NCI-H128 (cell line): Measurements from ENCODE around the gene KHNYN.
"Not testable (repeated sequence)": the region's sequence is repeated elsewhere in the genome, so short reads cannot be mapped to it uniquely, and the experiment has no call there.

Source experiments
- DNase-seq: peaks from one replicate; lab custom pipeline; 2025; ENCODE audit not compliant: unreplicated experiment; lab: John Stamatoyannopoulos, UW

Gene KHNYN

GRCh38 chr14:24429395-24430142 is at the start of gene KHNYN, which contains the start of gene CBLN3:
KHNYN (plus strand) TSS chr14:24429954; CDS start chr14:24430731, 777 bp downstream.
CBLN3 (minus strand) TSS chr14:24429668; CDS start chr14:24429054, 614 bp downstream.
- peak; percentile 68 for DNase-seq

DNA sequence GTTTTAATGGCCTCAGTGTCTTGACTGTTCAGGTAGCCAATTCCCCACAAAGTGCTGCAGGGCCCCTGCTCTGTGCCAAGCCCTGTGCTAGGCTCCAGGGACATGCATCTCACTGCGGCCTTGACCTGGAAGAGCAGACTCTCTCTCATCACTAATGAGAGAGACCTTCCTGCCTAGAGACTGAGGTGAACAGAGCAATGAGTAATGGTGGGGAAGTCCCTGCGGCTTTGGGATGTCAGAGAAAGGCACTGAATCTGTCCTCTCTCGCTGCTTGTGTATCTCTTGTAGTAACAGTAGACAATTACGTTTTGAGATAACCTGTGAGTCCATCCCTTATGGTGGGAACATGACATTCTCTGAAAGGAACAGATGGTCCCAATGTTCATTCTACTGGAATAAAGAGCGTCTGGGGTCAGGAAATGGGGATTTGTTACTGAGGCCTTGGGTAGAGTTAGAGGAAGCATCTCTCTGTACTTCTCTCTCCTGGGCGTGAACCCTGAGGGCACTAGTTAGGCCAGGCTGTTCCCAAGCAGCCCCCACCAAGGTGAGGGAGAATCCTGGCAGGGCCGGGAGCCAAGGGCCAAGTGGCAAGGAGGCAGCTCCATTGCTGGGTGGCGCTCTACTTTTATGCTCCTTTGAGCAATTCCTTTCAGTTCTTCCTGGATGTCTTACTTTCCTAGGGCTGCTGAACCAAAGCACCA is 48.2 kb upstream of the KHNYN start:
- no peak for DNase-seq

DNA sequence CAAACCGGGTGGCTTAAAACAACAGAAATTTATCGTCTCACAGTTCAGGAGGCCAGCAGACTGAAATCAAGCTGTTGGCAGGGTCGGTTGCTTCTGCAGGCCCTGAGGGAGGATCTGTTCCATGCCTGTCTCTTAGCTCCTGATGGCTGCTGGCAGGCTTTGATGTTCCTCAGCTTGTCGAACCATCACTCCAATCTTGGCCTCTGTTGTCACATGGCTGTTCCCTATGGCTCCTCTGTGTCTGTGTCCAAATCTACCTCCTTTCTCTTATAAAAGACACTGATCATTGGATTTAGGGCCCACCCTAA is 47.7 kb upstream of the KHNYN start:
- no peak for DNase-seq

GRCh38 chr14:24384169-24384568 is 45.6 kb upstream of the KHNYN start:
- DNase-seq: no peak

- DNase-seq: no peak
Observed at GRCh38 chr14:24385524-24385923, 44.2 kb upstream of the KHNYN start.

DNA sequence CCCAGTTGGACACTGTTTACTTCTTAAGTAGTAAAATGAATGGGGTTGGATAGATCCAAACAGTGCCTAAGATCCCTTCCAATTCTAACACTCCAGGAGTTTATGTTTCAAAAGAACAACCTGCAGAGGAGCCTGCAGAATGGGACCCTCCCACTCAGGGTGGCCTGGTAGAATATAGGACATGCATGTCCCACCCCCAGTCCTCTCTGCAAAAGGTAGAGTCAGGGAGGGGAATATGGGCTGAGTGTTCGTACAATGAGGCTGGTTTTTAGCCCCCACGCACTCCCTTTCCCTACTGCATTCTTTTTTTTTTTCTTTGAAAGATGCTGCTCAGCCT is 42.8 kb upstream of the KHNYN start:
- DNase-seq: no peak

DNA sequence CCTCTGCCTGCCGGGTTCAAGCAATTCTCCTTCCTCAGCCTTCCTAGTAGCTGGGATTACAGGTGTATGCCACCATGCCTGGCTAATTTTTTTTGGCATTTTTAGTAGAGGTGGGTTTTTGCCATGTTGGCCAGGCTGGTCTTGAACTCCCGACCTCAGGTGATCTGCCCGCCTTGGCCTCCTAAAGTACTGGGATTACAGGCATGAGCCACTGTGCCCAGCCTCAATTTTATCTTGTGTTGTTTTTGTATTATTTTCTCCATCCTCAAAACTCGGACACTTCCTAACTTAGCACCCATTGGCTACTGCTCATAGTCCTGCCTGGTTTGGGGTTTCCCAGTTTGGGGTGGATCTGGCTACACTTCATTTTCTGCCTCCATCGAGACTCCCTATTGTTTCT is 42.2 kb upstream of the KHNYN start:
- not testable (repeated sequence) for DNase-seq

- DNase-seq: no peak
Observed at GRCh38 chr14:24388474-24389179, 41.1 kb upstream of the KHNYN start.

GRCh38 chr14:24389226-24389848 is 40.4 kb upstream of the KHNYN start:
- no peak for DNase-seq

- no peak for DNase-seq
Observed at GRCh38 chr14:24390701-24391468, 38.9 kb upstream of the KHNYN start.

DNA sequence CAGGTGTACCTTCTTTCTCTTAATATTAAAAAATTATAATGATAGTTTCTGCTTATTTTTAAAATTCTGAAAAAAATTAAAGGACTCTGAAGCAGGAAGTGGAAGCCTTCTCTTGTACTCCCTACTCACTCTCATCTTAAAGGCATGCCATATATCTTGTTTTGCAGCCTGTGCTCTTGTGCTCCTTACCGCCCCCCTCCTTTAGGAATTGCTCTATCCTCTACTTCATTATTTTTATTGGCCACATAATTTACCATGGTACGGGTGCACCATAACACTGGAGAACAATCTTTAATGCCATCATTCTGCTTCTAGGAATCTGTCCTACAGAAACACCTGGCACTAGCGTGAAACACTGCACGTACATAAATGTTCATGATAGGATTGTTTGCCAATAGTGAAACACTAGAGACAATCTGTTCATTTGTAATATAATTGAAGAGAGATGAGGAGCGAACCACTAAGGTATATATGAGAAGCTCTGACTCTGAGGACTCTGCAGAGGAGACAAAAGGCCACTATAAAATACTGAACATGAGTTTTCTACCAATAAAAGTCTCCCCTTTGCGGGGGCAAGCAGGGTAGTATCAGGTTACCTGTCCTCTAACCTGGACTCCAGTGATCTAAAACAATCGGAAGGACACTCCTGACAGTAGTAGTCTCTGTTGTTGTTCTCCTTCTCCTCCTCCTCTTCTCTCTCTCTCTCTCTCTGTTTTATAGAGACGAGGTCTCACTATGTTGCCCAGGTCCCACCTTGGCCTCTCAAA is 37.2 kb upstream of the KHNYN start:
- peak; percentile 37 for DNase-seq

DNA sequence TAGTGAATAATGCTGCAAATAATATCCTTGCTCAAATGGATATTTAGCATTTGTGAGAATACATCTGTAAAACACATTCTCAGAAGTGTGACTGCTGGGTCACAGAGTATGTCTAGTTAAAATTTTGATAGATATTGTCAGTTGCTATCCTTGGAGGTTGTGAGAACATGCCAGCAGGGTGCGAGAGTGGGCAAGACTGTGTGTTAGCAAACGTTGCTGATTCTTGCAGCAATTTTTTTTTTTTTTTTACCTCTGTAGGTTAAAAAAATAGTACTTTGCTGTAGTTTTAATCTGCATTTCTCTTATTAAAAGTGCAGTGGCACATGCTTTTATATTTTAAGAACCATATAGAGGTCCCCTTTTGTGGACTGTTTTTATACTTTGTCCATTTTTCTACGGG is 35.5 kb upstream of the KHNYN start:
- no peak for DNase-seq

- DNase-seq: no peak
Observed at GRCh38 chr14:24395609-24396582, 33.9 kb upstream of the KHNYN start.

- DNase-seq: no peak
Observed at GRCh38 chr14:24397639-24398292, 32.0 kb upstream of the KHNYN start.

- DNase-seq: no peak
Observed at GRCh38 chr14:24398293-24398652, 31.5 kb upstream of the KHNYN start.

GRCh38 chr14:24398653-24399446 is 30.9 kb upstream of the KHNYN start, which contains the start of gene NYNRIN:
NYNRIN (plus strand) TSS chr14:24399003; CDS start chr14:24399247, 244 bp downstream.
- DNase-seq: no peak

DNA sequence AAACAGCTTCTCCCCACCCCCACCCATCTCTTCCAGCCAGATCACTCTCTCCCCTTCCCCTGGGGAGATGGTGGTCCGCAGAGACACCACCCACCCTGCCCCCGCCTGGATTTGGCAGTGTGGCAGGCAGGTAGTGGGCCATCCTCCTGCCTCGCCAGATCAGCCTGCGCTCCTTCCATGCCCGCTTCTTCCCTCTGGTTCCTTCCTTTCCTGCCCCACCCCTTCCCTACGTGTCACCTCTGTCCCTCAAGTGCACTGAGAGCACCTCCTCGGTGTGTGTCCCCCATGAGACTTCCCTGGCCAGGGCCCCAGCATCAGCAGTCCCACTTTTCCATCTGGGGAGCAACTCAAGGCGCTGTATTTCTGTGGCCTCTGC is 30.3 kb upstream of the KHNYN start:
- no peak for DNase-seq
